H9 (cell line): Measurements from ENCODE around the gene MICAL2. TPM values are rescaled to one million over a fixed set of nuclear protein-coding genes. Genes with fewer than 3 reads are reported as not detected.

ENCODE experiments used
- DNase-seq: peaks from one replicate; pipeline ENCODE4 v3.0.0-alpha.2; 2017
- H2AFZ ChIP-seq: one replicate; pipeline ENCODE4 v1.6.1; 2013; ENCODE audit warnings: mild to moderate bottlenecking, low read length, control low read depth, moderate library complexity
- H2AK5ac ChIP-seq: 2 replicates; pipeline ENCODE4 v1.6.1; 2013; ENCODE audit warnings: low read length, control low read depth, mixed read lengths; ENCODE audit not compliant: insufficient read length
- H2BK120ac ChIP-seq: one replicate; pipeline ENCODE4 v1.6.1; 2013; ENCODE audit warnings: low read depth, mild to moderate bottlenecking, low read length, control low read depth, inconsistent platforms; ENCODE audit not compliant: poor library complexity, severe bottlenecking
- H2BK12ac ChIP-seq: 2 replicates; pipeline ENCODE4 v1.6.1; 2013; ENCODE audit warnings: low read length, control low read depth, mixed read lengths, low read depth; ENCODE audit not compliant: insufficient read length
- H2BK15ac ChIP-seq: 2 replicates; pipeline ENCODE4 v1.6.1; 2013; ENCODE audit warnings: low read depth, low read length, control low read depth
- H2BK20ac ChIP-seq: one replicate; pipeline ENCODE4 v1.6.1; 2013; ENCODE audit warnings: low read depth, mild to moderate bottlenecking, low read length, control low read depth, inconsistent platforms; ENCODE audit not compliant: poor library complexity, severe bottlenecking
- H2BK5ac ChIP-seq: 2 replicates; pipeline ENCODE4 v1.6.1; 2013; ENCODE audit warnings: low read length, control low read depth, mixed read lengths; ENCODE audit not compliant: insufficient read length
- H3K14ac ChIP-seq: 2 replicates; pipeline ENCODE4 v1.6.1; 2013; ENCODE audit warnings: low read length, control low read depth; ENCODE audit not compliant: insufficient read depth
- H3K18ac ChIP-seq: 2 replicates; pipeline ENCODE4 v1.6.1; 2013; ENCODE audit warnings: low read depth, mild to moderate bottlenecking, mixed read lengths, low read length, control low read depth; ENCODE audit not compliant: insufficient read length
- H3K23ac ChIP-seq: 2 replicates; pipeline ENCODE4 v1.6.1; 2013; ENCODE audit warnings: low read length, control low read depth, mixed read lengths, low read depth; ENCODE audit not compliant: insufficient read length
- H3K23me2 ChIP-seq: 2 replicates; pipeline ENCODE4 v1.6.1; 2013; ENCODE audit warnings: low read depth, mild to moderate bottlenecking, mixed read lengths, low read length, control low read depth; ENCODE audit not compliant: insufficient read length, poor library complexity, severe bottlenecking
- H3K27ac ChIP-seq: 2 replicates; pipeline ENCODE4 v1.5.1; 2013; ENCODE audit warnings: low read length, control low read depth, mixed read lengths, low read depth; ENCODE audit not compliant: insufficient read length
- H3K27me3 ChIP-seq: 2 replicates; pipeline ENCODE4 v1.6.1; 2013; ENCODE audit warnings: low read length, control low read depth, inconsistent platforms; ENCODE audit not compliant: insufficient read depth
- H3K4ac ChIP-seq: 2 replicates; pipeline ENCODE4 v1.6.1; 2013; ENCODE audit warnings: low read depth, mild to moderate bottlenecking, control low read depth, inconsistent platforms, low read length, moderate library complexity
- H3K4me1 ChIP-seq: 2 replicates; pipeline ENCODE4 v1.6.1; 2013; ENCODE audit warnings: low read length, control low read depth, inconsistent platforms; ENCODE audit not compliant: insufficient read depth
- H3K4me2 ChIP-seq: 2 replicates; pipeline ENCODE4 v1.6.1; 2013; ENCODE audit warnings: low read length, control low read depth, mixed read lengths; ENCODE audit not compliant: insufficient read length, insufficient read depth
- H3K56ac ChIP-seq: 2 replicates; pipeline ENCODE4 v1.6.1; 2013; ENCODE audit warnings: low read depth, mild to moderate bottlenecking, mixed read lengths, low read length, control low read depth; ENCODE audit not compliant: insufficient read length
- H3K79me1 ChIP-seq: 2 replicates; pipeline ENCODE4 v1.6.1; 2013; ENCODE audit warnings: low read depth, mild to moderate bottlenecking, moderate library complexity, low read length, control low read depth, inconsistent platforms; ENCODE audit not compliant: insufficient read depth, poor library complexity, severe bottlenecking
- H3K79me2 ChIP-seq: 2 replicates; pipeline ENCODE4 v1.6.1; 2013; ENCODE audit warnings: low read length, control low read depth, inconsistent platforms; ENCODE audit not compliant: insufficient read depth
- H3K9ac ChIP-seq: 2 replicates; pipeline ENCODE4 v1.6.1; 2013; ENCODE audit warnings: low read length, control low read depth, mixed read lengths; ENCODE audit not compliant: insufficient read length; ENCODE audit errors: extremely low read depth
- H3K9me3 ChIP-seq: one replicate; pipeline ENCODE4 v1.6.1; 2013; ENCODE audit warnings: low read depth, low read length, inconsistent platforms; ENCODE audit not compliant: control insufficient read depth
- H3T11ph ChIP-seq: one replicate; pipeline ENCODE4 v1.6.1; 2013; ENCODE audit warnings: mild to moderate bottlenecking, low read length, control low read depth, inconsistent platforms
- H4K20me1 ChIP-seq: one replicate; pipeline ENCODE4 v1.6.1; 2013; ENCODE audit not compliant: control insufficient read depth, insufficient read length, insufficient read depth
- H4K5ac ChIP-seq: 2 replicates; pipeline ENCODE4 v1.6.1; 2013; ENCODE audit warnings: low read depth, mild to moderate bottlenecking, mixed read lengths, low read length, control low read depth; ENCODE audit not compliant: insufficient read length
- H4K8ac ChIP-seq: replicated peaks from 2 replicates; pipeline ENCODE4 v1.6.1; 2013; ENCODE audit warnings: low read length, control low read depth, mixed read lengths, low read depth; ENCODE audit not compliant: insufficient read length
- H4K91ac ChIP-seq: 2 replicates; pipeline ENCODE4 v1.6.1; 2013; ENCODE audit warnings: low read depth, mild to moderate bottlenecking, moderate library complexity, mixed read lengths, low read length, control low read depth; ENCODE audit not compliant: insufficient read length
- H3K27ac Mint-ChIP-seq, 3 experiments: 2 replicates in 2 of 3; 3 replicates in 1 of 3; pipeline ENCODE4 v1.8.0; 2020 to 2021; ENCODE audit warnings: mixed read lengths in 3 of 3, mild to moderate bottlenecking in 1 of 3, moderate library complexity in 1 of 3
- H3K27me3 Mint-ChIP-seq: 2 replicates; pipeline ENCODE4 v1.8.0; 2021; ENCODE audit warnings: low read depth, mild to moderate bottlenecking, moderate library complexity, mixed read lengths
- H3K36me3 Mint-ChIP-seq, 3 experiments: 2 replicates in 2 of 3; 3 replicates in 1 of 3; pipeline ENCODE4 v1.8.0; 2020 to 2021; ENCODE audit warnings: low read depth in 3 of 3, mixed read lengths in 3 of 3; ENCODE audit not compliant: insufficient read depth in 1 of 3
- H3K4me1 Mint-ChIP-seq, 2 experiments: 2 replicates each; pipeline ENCODE4 v1.8.0; 2020; ENCODE audit warnings: mixed read lengths in 2 of 2
- H3K4me3 Mint-ChIP-seq, 2 experiments: 2 replicates in 1 of 2; 3 replicates in 1 of 2; pipeline ENCODE4 v1.8.0; 2020 to 2021; ENCODE audit warnings: mild to moderate bottlenecking in 2 of 2, mixed read lengths in 2 of 2, moderate library complexity in 1 of 2
- H3K9me3 Mint-ChIP-seq, 2 experiments: 2 replicates in 1 of 2; 3 replicates in 1 of 2; pipeline ENCODE4 v1.8.0; 2020; ENCODE audit warnings: mild to moderate bottlenecking in 2 of 2, mixed read lengths in 2 of 2, moderate library complexity in 1 of 2
- WGBS: extraction: QIAGEN DNeasy Blood & Tissue Kit; methylation state at CpG from one replicate; pipeline ENCODE4 v1.1.7; 2013; ENCODE audit warnings: missing lambda C conversion rate, low lambda C conversion rate, mixed read lengths; ENCODE audit not compliant: insufficient read length; ENCODE audit errors: extremely low coverage; 5-methylcytosine and 5-hydroxymethylcytosine counted together
- total RNA-seq: library from RNA; stranded (reverse); gene quantifications from 2 replicates; pipeline ENCODE4 v1.2.1, GENCODE V29; 2021
- TF ChIP-seq, protein P1 (sequence below): fragments of 200-600 bp; sonication (generic); conservative IDR thresholded peaks from 3 replicates; pipeline ENCODE4 v1.8.0; 2021; ENCODE audit warnings: antibody characterized with exemption, mild to moderate bottlenecking

Gene MICAL2
- total RNA-seq, 1 experiment from 2014 or later: 4.7 TPM

DNA sequence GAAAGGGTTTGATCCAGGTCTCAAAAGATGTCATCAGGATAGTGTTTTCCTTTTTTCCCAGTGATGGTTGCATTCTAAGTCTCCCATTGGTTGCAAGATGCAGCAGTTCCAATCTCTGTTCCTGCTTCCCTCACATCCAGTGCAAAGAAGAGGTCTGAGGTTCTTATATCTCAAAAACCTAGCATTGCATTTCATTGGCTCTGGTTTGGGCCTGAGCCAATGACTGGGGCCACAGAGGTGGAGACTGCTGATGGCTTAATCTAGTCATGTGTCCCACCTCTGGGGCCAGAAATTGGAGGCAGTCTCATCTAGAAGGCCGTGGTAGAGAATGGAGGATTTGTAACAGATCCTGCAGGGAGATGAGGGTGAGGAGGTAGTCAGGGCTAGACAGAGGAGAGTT is 13.2 kb upstream of the MICAL2 start:
- Mint-ChIP-seq H3K27ac (no peak overlapping the region), H3K4me3 (no peak overlapping the region), H3K9me3 (peaks cover 0 to 2% of the 10 kb centered on the region in 2 experiments; a peak in 1 of 5 replicates), H3K27me3 (peaks cover 19% of the 10 kb centered on the region), H3K4me1 (peaks cover 35 to 49% of the 10 kb centered on the region in 2 experiments), H3K36me3 (no peaks in the 10 kb centered on the region)
- Histone ChIP-seq H4K91ac (no peak overlapping the region), H3K27me3 (no peaks in the 10 kb centered on the region), H3K4me1 (no peaks in the 10 kb centered on the region), H3K4ac (no peak overlapping the region), H2AFZ (no peak overlapping the region), H3K4me2 (no peak overlapping the region), H3K56ac (no peak overlapping the region), H4K20me1 (no peaks in the 10 kb centered on the region), H2BK20ac (no peak overlapping the region), H3K14ac (no peak overlapping the region), H2BK12ac (no peak overlapping the region), H2AK5ac (no peak overlapping the region), H3K27ac (no peak overlapping the region), H4K8ac (no peak overlapping the region), H3K79me1 (no peaks in the 10 kb centered on the region), H3K18ac (no peak overlapping the region), H3K9ac (no peak overlapping the region), H3K23me2 (no peaks in the 10 kb centered on the region), H4K5ac (no peak overlapping the region), H2BK120ac (no peak overlapping the region), H2BK15ac (no peak overlapping the region), H3K23ac (no peak overlapping the region), H3K79me2 (no peaks in the 10 kb centered on the region), H2BK5ac (no peak overlapping the region), H3K9me3 (no peaks in the 10 kb centered on the region), H3T11ph (no peak overlapping the region)
- TF ChIP-seq, protein P1, sequence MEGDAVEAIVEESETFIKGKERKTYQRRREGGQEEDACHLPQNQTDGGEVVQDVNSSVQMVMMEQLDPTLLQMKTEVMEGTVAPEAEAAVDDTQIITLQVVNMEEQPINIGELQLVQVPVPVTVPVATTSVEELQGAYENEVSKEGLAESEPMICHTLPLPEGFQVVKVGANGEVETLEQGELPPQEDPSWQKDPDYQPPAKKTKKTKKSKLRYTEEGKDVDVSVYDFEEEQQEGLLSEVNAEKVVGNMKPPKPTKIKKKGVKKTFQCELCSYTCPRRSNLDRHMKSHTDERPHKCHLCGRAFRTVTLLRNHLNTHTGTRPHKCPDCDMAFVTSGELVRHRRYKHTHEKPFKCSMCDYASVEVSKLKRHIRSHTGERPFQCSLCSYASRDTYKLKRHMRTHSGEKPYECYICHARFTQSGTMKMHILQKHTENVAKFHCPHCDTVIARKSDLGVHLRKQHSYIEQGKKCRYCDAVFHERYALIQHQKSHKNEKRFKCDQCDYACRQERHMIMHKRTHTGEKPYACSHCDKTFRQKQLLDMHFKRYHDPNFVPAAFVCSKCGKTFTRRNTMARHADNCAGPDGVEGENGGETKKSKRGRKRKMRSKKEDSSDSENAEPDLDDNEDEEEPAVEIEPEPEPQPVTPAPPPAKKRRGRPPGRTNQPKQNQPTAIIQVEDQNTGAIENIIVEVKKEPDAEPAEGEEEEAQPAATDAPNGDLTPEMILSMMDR: no peak
- no peak for DNase-seq
- WGBS: no CpG with 5 or more reads among the region's 1 CpG
